HS-27A (cell line): ENCODE data around the gene VAMP2.
A peak's percentile ranks its signal among the peaks of the same experiment; 100 is the strongest.
"Not testable (repeated sequence)": the region's sequence is repeated elsewhere in the genome, so short reads cannot be mapped to it uniquely, and the experiment has no call there.

Source experiments
- DNase-seq: peaks from one replicate; pipeline ENCODE4 v3.0.0-alpha.2; 2012; ENCODE audit warnings: low read depth, missing footprints

VAMP2 gene

GRCh38 chr17:8176197-8176940, 13.6 kb upstream of the VAMP2 start, which contains the start of gene TMEM107:
TSS of gene TMEM107 (minus strand) at chr17:8176380. CDS start at chr17:8176286, 94 bp downstream.
- DNase-seq: no peak

- DNase-seq: no peak
Measured at GRCh38 chr17:8175795-8176196, 13.0 kb upstream of the VAMP2 start.

- DNase-seq: no peak
Measured at GRCh38 chr17:8173871-8174322, 11.1 kb upstream of the VAMP2 start.

- peak; percentile 96 for DNase-seq
Measured at GRCh38 chr17:8173056-8173870, 10.5 kb upstream of the VAMP2 start.

- not testable (repeated sequence) for DNase-seq
Measured at GRCh38 chr17:8170186-8170585, 7.4 kb upstream of the VAMP2 start.

- no peak for DNase-seq
Measured at GRCh38 chr17:8167526-8167925, 4.8 kb upstream of the VAMP2 start.

- DNase-seq: no peak
Measured at GRCh38 chr17:8166731-8167130, 4.0 kb upstream of the VAMP2 start.

- DNase-seq: no peak
Measured at GRCh38 chr17:8164815-8165131, 2.0 kb upstream of the VAMP2 start.

- DNase-seq: no peak
Measured at GRCh38 chr17:8163978-8164814, 1.4 kb upstream of the VAMP2 start.

- no peak for DNase-seq
Measured at GRCh38 chr17:8162997-8163977, 539 bp upstream of the VAMP2 start.

- DNase-seq: no peak
Measured at GRCh38 chr17:8161289-8162232, 1.2 kb downstream of the VAMP2 start.

GRCh38 chr17:8160741-8161221, 2.0 kb downstream of the VAMP2 start:
- DNase-seq: no peak

- no peak for DNase-seq
Measured at GRCh38 chr17:8160224-8160577, 2.5 kb downstream of the VAMP2 start.

- no peak for DNase-seq
Measured at GRCh38 chr17:8159459-8160223, 3.1 kb downstream of the VAMP2 start.

- no peak for DNase-seq
Measured at GRCh38 chr17:8159032-8159400, 3.7 kb downstream of the VAMP2 start.

GRCh38 chr17:8158267-8159031, 4.3 kb downstream of the VAMP2 start:
- peak; percentile 84 for DNase-seq

GRCh38 chr17:8156246-8156992, 6.3 kb downstream of the VAMP2 start:
- DNase-seq: peak; percentile 100

GRCh38 chr17:8155996-8156245, 6.8 kb downstream of the VAMP2 start:
- no peak for DNase-seq
